ENCODE measurements around the gene CHST3. TPM values are rescaled to one million over a fixed set of nuclear protein-coding genes. Genes with fewer than 3 reads are reported as not detected.
"Not testable (repeated sequence)": the region's sequence is repeated elsewhere in the genome, so short reads cannot be mapped to it uniquely, and the experiment has no call there.

Gene CHST3
- total and polyA plus RNA-seq, 8 donors = 10.3 to 20.1 (median 11.6) TPM

DNA sequence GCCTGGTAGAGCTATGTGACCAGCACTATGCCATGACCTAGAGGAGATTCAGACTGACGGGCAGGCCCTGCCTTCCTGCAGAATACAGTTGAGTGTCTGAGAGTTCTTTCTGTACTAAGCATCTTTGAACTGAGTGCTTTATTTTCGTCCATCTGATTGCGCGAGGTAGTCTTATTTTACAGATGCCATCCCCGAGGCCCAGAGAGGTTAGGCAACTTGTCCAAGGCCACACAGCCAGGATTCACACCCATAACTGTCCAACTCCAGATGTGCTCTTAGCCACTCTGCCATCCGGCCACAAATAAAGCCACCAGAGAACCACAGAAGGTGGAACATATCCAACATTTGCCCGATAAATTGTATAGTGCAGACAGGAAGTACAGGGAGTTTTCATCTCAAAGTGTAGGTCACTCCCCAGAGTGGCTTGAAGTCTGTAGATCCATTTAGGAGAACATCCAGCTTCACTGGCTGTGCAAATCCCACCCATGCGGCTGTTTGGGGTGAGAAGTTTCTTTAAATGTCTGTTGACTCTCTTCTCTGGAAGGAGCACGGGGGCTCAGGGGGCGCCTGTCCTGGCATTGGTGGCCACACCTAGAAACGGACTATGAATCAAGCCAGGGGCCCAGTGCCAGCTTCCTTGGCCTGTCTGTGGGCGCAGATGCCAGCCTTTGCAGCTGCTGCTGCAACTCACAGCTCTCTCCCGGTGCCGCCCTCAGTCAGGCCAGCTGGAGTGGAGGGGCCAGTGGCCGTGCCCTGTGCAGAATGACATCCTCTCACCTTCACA is 11.1 kb downstream of the CHST3 start:
- peak overlapping the region; percentile 66 to 68 for H3K27ac ChIP-seq
- no peaks in the 10 kb centered on the region for H3K36me3 ChIP-seq
- H3K4me3 ChIP-seq = no peak overlapping the region
- H3K9me3 ChIP-seq = no peaks in the 10 kb centered on the region
- TF ChIP-seq, protein P1, sequence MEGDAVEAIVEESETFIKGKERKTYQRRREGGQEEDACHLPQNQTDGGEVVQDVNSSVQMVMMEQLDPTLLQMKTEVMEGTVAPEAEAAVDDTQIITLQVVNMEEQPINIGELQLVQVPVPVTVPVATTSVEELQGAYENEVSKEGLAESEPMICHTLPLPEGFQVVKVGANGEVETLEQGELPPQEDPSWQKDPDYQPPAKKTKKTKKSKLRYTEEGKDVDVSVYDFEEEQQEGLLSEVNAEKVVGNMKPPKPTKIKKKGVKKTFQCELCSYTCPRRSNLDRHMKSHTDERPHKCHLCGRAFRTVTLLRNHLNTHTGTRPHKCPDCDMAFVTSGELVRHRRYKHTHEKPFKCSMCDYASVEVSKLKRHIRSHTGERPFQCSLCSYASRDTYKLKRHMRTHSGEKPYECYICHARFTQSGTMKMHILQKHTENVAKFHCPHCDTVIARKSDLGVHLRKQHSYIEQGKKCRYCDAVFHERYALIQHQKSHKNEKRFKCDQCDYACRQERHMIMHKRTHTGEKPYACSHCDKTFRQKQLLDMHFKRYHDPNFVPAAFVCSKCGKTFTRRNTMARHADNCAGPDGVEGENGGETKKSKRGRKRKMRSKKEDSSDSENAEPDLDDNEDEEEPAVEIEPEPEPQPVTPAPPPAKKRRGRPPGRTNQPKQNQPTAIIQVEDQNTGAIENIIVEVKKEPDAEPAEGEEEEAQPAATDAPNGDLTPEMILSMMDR (IDR thresholded peaks at IDR 0.05) = no peak
- no peaks in the 10 kb centered on the region for H3K27me3 ChIP-seq
- intact Hi-C loops (cut with DNase I) = no loop called here
- peaks cover 35 to 49% of the 10 kb centered on the region in 2 donors for H3K4me1 ChIP-seq
- ATAC-seq (peak; percentile 8), DNase-seq (no peak)

DNA sequence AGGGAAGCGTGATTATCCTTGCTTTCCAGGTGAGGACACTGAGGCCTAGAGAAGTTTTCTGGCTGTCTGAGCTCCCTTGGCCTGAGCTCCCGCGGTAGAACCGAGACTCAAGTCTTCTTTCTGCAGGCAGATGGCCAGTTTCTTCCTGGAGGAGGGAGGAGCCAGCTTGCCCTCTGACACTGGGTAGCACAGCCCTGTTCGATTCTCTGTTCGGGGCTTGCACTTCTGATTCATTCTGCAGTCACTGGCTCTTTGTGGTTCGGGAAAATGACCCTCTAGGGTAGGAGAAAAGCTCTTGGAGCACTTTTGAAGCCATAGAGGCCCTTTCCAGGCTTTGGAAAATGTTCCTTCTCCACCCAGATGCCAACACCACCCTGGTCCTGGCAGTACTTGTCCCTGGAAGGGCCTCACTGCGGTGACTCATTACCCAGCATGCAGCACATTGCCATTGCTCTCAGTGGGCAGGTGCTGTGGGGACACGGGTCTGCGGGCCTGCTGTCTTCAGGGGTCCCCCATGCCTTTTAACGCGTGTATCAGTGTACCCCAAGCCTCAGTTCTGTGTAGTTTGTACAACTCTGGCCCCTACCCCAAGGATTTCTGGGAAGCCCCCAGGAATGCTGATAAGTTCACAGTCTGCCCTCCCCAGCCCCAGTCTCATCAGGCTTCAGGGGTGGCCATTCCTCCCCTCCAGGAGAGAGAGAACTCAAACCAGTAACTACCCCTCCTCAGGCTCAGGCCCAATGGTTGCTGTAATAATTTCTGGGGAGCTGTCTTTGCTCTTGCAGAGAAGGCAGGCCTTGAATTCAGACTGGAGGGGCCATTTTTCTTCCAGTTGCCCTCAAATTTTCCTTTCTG is 11.9 kb downstream of the CHST3 start:
- Histone ChIP-seq H3K36me3 (no peaks in the 10 kb centered on the region), H3K9me3 (no peaks in the 10 kb centered on the region), H3K4me3 (no peak overlapping the region), H3K27me3 (no peaks in the 10 kb centered on the region), H3K4me1 (peaks cover 41 to 52% of the 10 kb centered on the region in 2 donors), H3K27ac (peak overlapping the region; percentile 66 to 68)
- ATAC-seq (peak; percentile 74), DNase-seq (peak in 1 of 4 donors; percentile 59)
- TF ChIP-seq, protein P1 (IDR thresholded peaks at IDR 0.05) = no peak
- intact Hi-C loops (cut with DNase I) = no loop called here

DNA sequence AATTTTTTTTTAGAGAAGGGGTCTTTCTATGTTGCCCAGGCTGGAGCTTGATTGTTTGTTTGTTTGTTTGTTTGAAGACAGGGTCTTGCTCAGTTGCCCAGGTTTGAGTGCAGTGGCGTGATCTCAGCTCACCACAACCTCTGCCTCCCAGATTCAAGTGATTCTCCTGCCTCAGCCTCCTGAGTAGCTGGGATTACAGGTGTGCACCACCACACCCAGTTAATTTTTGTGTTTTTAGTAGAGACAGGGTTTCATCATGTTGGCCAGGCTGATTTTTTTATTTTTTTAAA is 13.4 kb downstream of the CHST3 start:
- H3K36me3 ChIP-seq = not testable (repeated sequence)

DNA sequence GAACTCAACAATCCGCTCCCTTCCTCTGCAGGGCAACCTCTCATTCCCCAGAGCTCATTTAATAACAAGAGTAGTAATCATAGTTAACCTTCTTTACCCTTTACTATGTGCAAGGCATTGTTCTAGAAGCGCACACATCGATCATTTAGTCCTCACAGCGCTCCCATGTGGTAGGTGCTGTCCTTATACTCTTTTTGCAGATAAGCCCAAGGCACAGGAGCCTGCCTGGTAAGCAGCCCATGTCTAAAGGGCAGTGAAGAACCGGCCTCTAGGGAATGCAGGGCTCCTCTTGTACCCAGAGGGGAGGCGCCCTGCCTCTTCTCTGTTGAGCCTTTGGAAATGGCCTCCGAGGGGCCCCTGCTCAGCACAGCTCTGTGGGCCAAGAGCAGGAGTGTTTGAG is 14.3 kb downstream of the CHST3 start:
- intact Hi-C loops (cut with DNase I) = no loop called here
- DNase-seq (no peak), ATAC-seq (no peak)
- H3K4me3 ChIP-seq = no peak overlapping the region
- TF ChIP-seq, protein P1 (IDR thresholded peaks at IDR 0.05) = no peak
- H3K9me3 ChIP-seq = no peaks in the 10 kb centered on the region
- no peak overlapping the region for H3K27ac ChIP-seq
- peaks cover 41 to 57% of the 10 kb centered on the region in 2 donors for H3K4me1 ChIP-seq
- no peaks in the 10 kb centered on the region for H3K36me3 ChIP-seq
- no peaks in the 10 kb centered on the region for H3K27me3 ChIP-seq

More for the DNA sequence above, 13.4 kb downstream of the CHST3 start:
- H3K4me3 ChIP-seq; H3K9me3 ChIP-seq; H3K27ac ChIP-seq; ATAC-seq; DNase-seq; intact Hi-C loops (cut with DNase I); H3K27me3 ChIP-seq: not testable (repeated sequence)
- peaks cover 41 to 57% of the 10 kb centered on the region in 2 donors for H3K4me1 ChIP-seq

DNA sequence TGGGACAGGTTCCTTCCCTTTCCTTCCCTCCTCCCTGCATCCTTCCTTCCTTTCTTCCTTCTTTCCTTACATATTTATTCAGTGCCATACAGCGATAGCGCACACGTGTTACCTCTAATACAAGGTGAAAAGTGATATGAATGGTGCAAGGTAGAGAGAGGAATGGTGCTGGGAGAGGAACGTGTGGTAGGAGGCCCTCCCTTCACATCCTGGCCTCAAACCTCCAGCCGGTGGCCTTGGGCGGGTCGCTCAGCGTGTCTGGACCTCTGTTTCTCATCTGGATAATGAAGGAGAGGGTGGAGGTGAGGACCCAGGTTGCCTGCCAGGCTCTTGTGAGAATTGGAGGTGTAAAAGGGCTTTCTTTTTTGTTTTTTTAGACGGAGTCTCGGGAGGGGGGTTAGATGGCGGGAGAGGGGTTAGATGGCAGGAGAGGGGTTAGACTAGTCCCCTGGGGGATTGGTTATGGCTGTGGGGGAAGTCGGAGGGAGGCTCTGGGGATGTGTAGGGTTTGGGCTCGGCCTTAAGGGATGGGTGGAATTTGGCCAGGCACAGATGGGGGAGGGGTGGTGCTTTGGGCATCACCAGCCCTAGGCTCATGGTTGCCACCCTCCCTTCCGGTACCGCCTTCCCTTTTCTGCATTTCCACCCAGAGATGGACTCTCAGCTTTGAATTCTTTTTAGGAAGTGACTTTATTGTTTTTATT is 14.9 kb downstream of the CHST3 start:
- ATAC-seq (no peak), DNase-seq (no peak)
- Histone ChIP-seq H3K27ac (no peak overlapping the region), H3K36me3 (no peaks in the 10 kb centered on the region), H3K4me1 (peaks cover 41 to 60% of the 10 kb centered on the region in 2 donors), H3K4me3 (no peak overlapping the region), H3K27me3 (no peaks in the 10 kb centered on the region), H3K9me3 (no peaks in the 10 kb centered on the region)
- TF ChIP-seq, protein P1 (IDR thresholded peaks at IDR 0.05) = no peak
- intact Hi-C loops (cut with DNase I) = no loop called here

Data from left lung (tissue), 10 donors.